H9 (cell line): Measurements from ENCODE around the gene ADAM22. TPM values are rescaled to one million over a fixed set of nuclear protein-coding genes. Genes with fewer than 3 reads are reported as not detected.

Source experiments
- DNase-seq: peaks from one replicate; pipeline ENCODE4 v3.0.0-alpha.2; 2017
- H2AFZ ChIP-seq: one replicate; pipeline ENCODE4 v1.6.1; 2013; ENCODE audit warnings: mild to moderate bottlenecking, low read length, control low read depth, moderate library complexity
- H2AK5ac ChIP-seq: 2 replicates; pipeline ENCODE4 v1.6.1; 2013; ENCODE audit warnings: low read length, control low read depth, mixed read lengths; ENCODE audit not compliant: insufficient read length
- H2BK120ac ChIP-seq: one replicate; pipeline ENCODE4 v1.6.1; 2013; ENCODE audit warnings: low read depth, mild to moderate bottlenecking, low read length, control low read depth, inconsistent platforms; ENCODE audit not compliant: poor library complexity, severe bottlenecking
- H2BK12ac ChIP-seq: 2 replicates; pipeline ENCODE4 v1.6.1; 2013; ENCODE audit warnings: low read length, control low read depth, mixed read lengths, low read depth; ENCODE audit not compliant: insufficient read length
- H2BK15ac ChIP-seq: 2 replicates; pipeline ENCODE4 v1.6.1; 2013; ENCODE audit warnings: low read depth, low read length, control low read depth
- H2BK20ac ChIP-seq: one replicate; pipeline ENCODE4 v1.6.1; 2013; ENCODE audit warnings: low read depth, mild to moderate bottlenecking, low read length, control low read depth, inconsistent platforms; ENCODE audit not compliant: poor library complexity, severe bottlenecking
- H2BK5ac ChIP-seq: 2 replicates; pipeline ENCODE4 v1.6.1; 2013; ENCODE audit warnings: low read length, control low read depth, mixed read lengths; ENCODE audit not compliant: insufficient read length
- H3K14ac ChIP-seq: 2 replicates; pipeline ENCODE4 v1.6.1; 2013; ENCODE audit warnings: low read length, control low read depth; ENCODE audit not compliant: insufficient read depth
- H3K18ac ChIP-seq: 2 replicates; pipeline ENCODE4 v1.6.1; 2013; ENCODE audit warnings: low read depth, mild to moderate bottlenecking, mixed read lengths, low read length, control low read depth; ENCODE audit not compliant: insufficient read length
- H3K23ac ChIP-seq: 2 replicates; pipeline ENCODE4 v1.6.1; 2013; ENCODE audit warnings: low read length, control low read depth, mixed read lengths, low read depth; ENCODE audit not compliant: insufficient read length
- H3K23me2 ChIP-seq: 2 replicates; pipeline ENCODE4 v1.6.1; 2013; ENCODE audit warnings: low read depth, mild to moderate bottlenecking, mixed read lengths, low read length, control low read depth; ENCODE audit not compliant: insufficient read length, poor library complexity, severe bottlenecking
- H3K27ac ChIP-seq: 2 replicates; pipeline ENCODE4 v1.5.1; 2013; ENCODE audit warnings: low read length, control low read depth, mixed read lengths, low read depth; ENCODE audit not compliant: insufficient read length
- H3K27me3 ChIP-seq: 2 replicates; pipeline ENCODE4 v1.6.1; 2013; ENCODE audit warnings: low read length, control low read depth, inconsistent platforms; ENCODE audit not compliant: insufficient read depth
- H3K4ac ChIP-seq: 2 replicates; pipeline ENCODE4 v1.6.1; 2013; ENCODE audit warnings: low read depth, mild to moderate bottlenecking, control low read depth, inconsistent platforms, low read length, moderate library complexity
- H3K4me1 ChIP-seq: 2 replicates; pipeline ENCODE4 v1.6.1; 2013; ENCODE audit warnings: low read length, control low read depth, inconsistent platforms; ENCODE audit not compliant: insufficient read depth
- H3K4me2 ChIP-seq: 2 replicates; pipeline ENCODE4 v1.6.1; 2013; ENCODE audit warnings: low read length, control low read depth, mixed read lengths; ENCODE audit not compliant: insufficient read length, insufficient read depth
- H3K56ac ChIP-seq: 2 replicates; pipeline ENCODE4 v1.6.1; 2013; ENCODE audit warnings: low read depth, mild to moderate bottlenecking, mixed read lengths, low read length, control low read depth; ENCODE audit not compliant: insufficient read length
- H3K79me1 ChIP-seq: 2 replicates; pipeline ENCODE4 v1.6.1; 2013; ENCODE audit warnings: low read depth, mild to moderate bottlenecking, moderate library complexity, low read length, control low read depth, inconsistent platforms; ENCODE audit not compliant: insufficient read depth, poor library complexity, severe bottlenecking
- H3K79me2 ChIP-seq: 2 replicates; pipeline ENCODE4 v1.6.1; 2013; ENCODE audit warnings: low read length, control low read depth, inconsistent platforms; ENCODE audit not compliant: insufficient read depth
- H3K9ac ChIP-seq: 2 replicates; pipeline ENCODE4 v1.6.1; 2013; ENCODE audit warnings: low read length, control low read depth, mixed read lengths; ENCODE audit not compliant: insufficient read length; ENCODE audit errors: extremely low read depth
- H3K9me3 ChIP-seq: one replicate; pipeline ENCODE4 v1.6.1; 2013; ENCODE audit warnings: low read depth, low read length, inconsistent platforms; ENCODE audit not compliant: control insufficient read depth
- H3T11ph ChIP-seq: one replicate; pipeline ENCODE4 v1.6.1; 2013; ENCODE audit warnings: mild to moderate bottlenecking, low read length, control low read depth, inconsistent platforms
- H4K20me1 ChIP-seq: one replicate; pipeline ENCODE4 v1.6.1; 2013; ENCODE audit not compliant: control insufficient read depth, insufficient read length, insufficient read depth
- H4K5ac ChIP-seq: 2 replicates; pipeline ENCODE4 v1.6.1; 2013; ENCODE audit warnings: low read depth, mild to moderate bottlenecking, mixed read lengths, low read length, control low read depth; ENCODE audit not compliant: insufficient read length
- H4K8ac ChIP-seq: replicated peaks from 2 replicates; pipeline ENCODE4 v1.6.1; 2013; ENCODE audit warnings: low read length, control low read depth, mixed read lengths, low read depth; ENCODE audit not compliant: insufficient read length
- H4K91ac ChIP-seq: 2 replicates; pipeline ENCODE4 v1.6.1; 2013; ENCODE audit warnings: low read depth, mild to moderate bottlenecking, moderate library complexity, mixed read lengths, low read length, control low read depth; ENCODE audit not compliant: insufficient read length
- H3K27ac Mint-ChIP-seq, 3 experiments: 2 replicates in 2 of 3; 3 replicates in 1 of 3; pipeline ENCODE4 v1.8.0; 2020 to 2021; ENCODE audit warnings: mixed read lengths in 3 of 3, mild to moderate bottlenecking in 1 of 3, moderate library complexity in 1 of 3
- H3K27me3 Mint-ChIP-seq: 2 replicates; pipeline ENCODE4 v1.8.0; 2021; ENCODE audit warnings: low read depth, mild to moderate bottlenecking, moderate library complexity, mixed read lengths
- H3K36me3 Mint-ChIP-seq, 3 experiments: 2 replicates in 2 of 3; 3 replicates in 1 of 3; pipeline ENCODE4 v1.8.0; 2020 to 2021; ENCODE audit warnings: low read depth in 3 of 3, mixed read lengths in 3 of 3; ENCODE audit not compliant: insufficient read depth in 1 of 3
- H3K4me1 Mint-ChIP-seq, 2 experiments: 2 replicates each; pipeline ENCODE4 v1.8.0; 2020; ENCODE audit warnings: mixed read lengths in 2 of 2
- H3K4me3 Mint-ChIP-seq, 2 experiments: 2 replicates in 1 of 2; 3 replicates in 1 of 2; pipeline ENCODE4 v1.8.0; 2020 to 2021; ENCODE audit warnings: mild to moderate bottlenecking in 2 of 2, mixed read lengths in 2 of 2, moderate library complexity in 1 of 2
- H3K9me3 Mint-ChIP-seq, 2 experiments: 2 replicates in 1 of 2; 3 replicates in 1 of 2; pipeline ENCODE4 v1.8.0; 2020; ENCODE audit warnings: mild to moderate bottlenecking in 2 of 2, mixed read lengths in 2 of 2, moderate library complexity in 1 of 2
- whole genome bisulfite sequencing: extraction: QIAGEN DNeasy Blood & Tissue Kit; methylation state at CpG from one replicate; pipeline ENCODE4 v1.1.7; 2013; ENCODE audit warnings: missing lambda C conversion rate, low lambda C conversion rate, mixed read lengths; ENCODE audit not compliant: insufficient read length; ENCODE audit errors: extremely low coverage; 5-methylcytosine and 5-hydroxymethylcytosine counted together
- total RNA-seq: library from RNA; stranded (reverse); gene quantifications from 2 replicates; pipeline ENCODE4 v1.2.1, GENCODE V29; 2021
- TF ChIP-seq, protein P1 (sequence below): fragments of 200-600 bp; sonication (generic); conservative IDR thresholded peaks from 3 replicates; pipeline ENCODE4 v1.8.0; 2021; ENCODE audit warnings: antibody characterized with exemption, mild to moderate bottlenecking

Gene ADAM22
- total RNA-seq, 1 experiment from 2014 or later = 8.7 TPM

GRCh38 chr7:87968021-87968420 is 34.0 kb downstream of the ADAM22 start:
- H3K4me3 Mint-ChIP-seq = no peak overlapping the region
- no peak overlapping the region for H2AFZ ChIP-seq

More at GRCh38 chr7:87968021-87968420, 34.0 kb downstream of the ADAM22 start:
- Histone ChIP-seq H3K4me2 (no peak overlapping the region), H3K23me2 (no peaks in the 10 kb centered on the region), H4K8ac (no peak overlapping the region), H3K18ac (no peak overlapping the region), H2BK5ac (no peak overlapping the region), H3K4me1 (no peaks in the 10 kb centered on the region), H3T11ph (no peak overlapping the region), H3K56ac (no peak overlapping the region), H3K79me2 (no peaks in the 10 kb centered on the region), H4K20me1 (no peaks in the 10 kb centered on the region), H2BK20ac (no peak overlapping the region), H3K9ac (no peak overlapping the region), H2AK5ac (no peak overlapping the region), H2BK12ac (no peak overlapping the region), H3K79me1 (no peaks in the 10 kb centered on the region), H3K23ac (no peak overlapping the region), H3K4ac (no peak overlapping the region), H4K91ac (no peak overlapping the region), H2BK15ac (no peak overlapping the region), H3K9me3 (no peaks in the 10 kb centered on the region), H3K27ac (no peak overlapping the region), H3K27me3 (no peaks in the 10 kb centered on the region), H2BK120ac (no peak overlapping the region), H3K14ac (no peak overlapping the region), H4K5ac (no peak overlapping the region)
- no CpG with 5 or more reads among the region's 1 CpG for WGBS
- peaks cover 5 to 10% (median 6%) of the 10 kb centered on the region in 3 experiments; a peak in 5 of 7 replicates for H3K36me3 Mint-ChIP-seq
- no peaks in the 10 kb centered on the region for H3K4me1 Mint-ChIP-seq
- 0 out of 5 replicates have a peak, but pooled peaks cover 0 to 2% of the 10 kb centered on the region in 2 experiments for H3K9me3 Mint-ChIP-seq
- H3K27ac Mint-ChIP-seq = no peak overlapping the region
- TF ChIP-seq, protein P1, sequence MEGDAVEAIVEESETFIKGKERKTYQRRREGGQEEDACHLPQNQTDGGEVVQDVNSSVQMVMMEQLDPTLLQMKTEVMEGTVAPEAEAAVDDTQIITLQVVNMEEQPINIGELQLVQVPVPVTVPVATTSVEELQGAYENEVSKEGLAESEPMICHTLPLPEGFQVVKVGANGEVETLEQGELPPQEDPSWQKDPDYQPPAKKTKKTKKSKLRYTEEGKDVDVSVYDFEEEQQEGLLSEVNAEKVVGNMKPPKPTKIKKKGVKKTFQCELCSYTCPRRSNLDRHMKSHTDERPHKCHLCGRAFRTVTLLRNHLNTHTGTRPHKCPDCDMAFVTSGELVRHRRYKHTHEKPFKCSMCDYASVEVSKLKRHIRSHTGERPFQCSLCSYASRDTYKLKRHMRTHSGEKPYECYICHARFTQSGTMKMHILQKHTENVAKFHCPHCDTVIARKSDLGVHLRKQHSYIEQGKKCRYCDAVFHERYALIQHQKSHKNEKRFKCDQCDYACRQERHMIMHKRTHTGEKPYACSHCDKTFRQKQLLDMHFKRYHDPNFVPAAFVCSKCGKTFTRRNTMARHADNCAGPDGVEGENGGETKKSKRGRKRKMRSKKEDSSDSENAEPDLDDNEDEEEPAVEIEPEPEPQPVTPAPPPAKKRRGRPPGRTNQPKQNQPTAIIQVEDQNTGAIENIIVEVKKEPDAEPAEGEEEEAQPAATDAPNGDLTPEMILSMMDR = no peak
- no peaks in the 10 kb centered on the region for H3K27me3 Mint-ChIP-seq
- DNase-seq = no peak
